Measurements from ENCODE around the gene ACBD6.

The ACBD6 gene

DNA sequence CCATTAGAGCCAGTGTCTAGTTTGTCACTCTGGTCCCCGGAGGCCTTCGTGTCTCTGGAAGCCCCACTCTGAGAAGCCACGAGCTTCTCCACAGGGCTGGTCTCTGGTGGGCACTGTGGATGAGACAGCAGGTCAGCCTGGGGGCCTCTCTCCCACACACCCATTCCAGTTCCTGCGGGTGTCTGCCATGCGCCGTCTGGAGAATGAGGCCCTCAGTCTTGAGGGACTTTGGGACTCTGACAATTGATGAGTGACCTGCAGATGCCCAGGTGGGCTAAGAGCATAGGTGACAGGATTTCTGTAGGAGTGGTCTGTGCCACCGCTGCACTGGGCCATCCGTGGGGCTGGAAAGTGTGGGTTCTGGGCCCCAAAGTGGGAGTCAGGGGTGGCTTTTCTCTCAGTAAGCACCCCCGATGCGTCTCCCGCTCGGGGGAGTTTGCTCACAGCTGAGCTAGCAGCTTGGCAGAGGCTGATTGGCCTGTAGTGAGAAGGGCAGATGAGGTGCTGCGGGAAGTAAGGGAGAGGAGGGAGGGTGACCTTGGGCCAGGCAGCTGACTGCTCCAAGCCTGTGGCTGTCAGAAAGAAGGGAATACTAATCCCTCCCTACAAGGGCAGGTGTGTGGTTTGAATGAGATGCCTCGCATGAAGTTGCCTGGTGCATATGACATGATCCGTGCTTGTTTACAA lies 245.9 kb downstream of the ACBD6 start:
- H3K36me3 ChIP-seq = no peaks in the 10 kb centered on the region
- H3K4me3 ChIP-seq (ENCODE audit: low read depth, low read length) = no peak overlapping the region
- peak; percentile 95 for DNase-seq
- H3K27me3 ChIP-seq (ENCODE audit: insufficient read depth, low read depth, severe bottlenecking) = no peaks in the 10 kb centered on the region
- TF ChIP-seq CTCF (IDR thresholded peaks at IDR 0.05; ENCODE audit: low read depth, low read length) = no peak
- H3K9me3 ChIP-seq (ENCODE audit: severe bottlenecking) = no peaks in the 10 kb centered on the region
- H3K27ac ChIP-seq = peak overlapping the region; percentile 95

DNA sequence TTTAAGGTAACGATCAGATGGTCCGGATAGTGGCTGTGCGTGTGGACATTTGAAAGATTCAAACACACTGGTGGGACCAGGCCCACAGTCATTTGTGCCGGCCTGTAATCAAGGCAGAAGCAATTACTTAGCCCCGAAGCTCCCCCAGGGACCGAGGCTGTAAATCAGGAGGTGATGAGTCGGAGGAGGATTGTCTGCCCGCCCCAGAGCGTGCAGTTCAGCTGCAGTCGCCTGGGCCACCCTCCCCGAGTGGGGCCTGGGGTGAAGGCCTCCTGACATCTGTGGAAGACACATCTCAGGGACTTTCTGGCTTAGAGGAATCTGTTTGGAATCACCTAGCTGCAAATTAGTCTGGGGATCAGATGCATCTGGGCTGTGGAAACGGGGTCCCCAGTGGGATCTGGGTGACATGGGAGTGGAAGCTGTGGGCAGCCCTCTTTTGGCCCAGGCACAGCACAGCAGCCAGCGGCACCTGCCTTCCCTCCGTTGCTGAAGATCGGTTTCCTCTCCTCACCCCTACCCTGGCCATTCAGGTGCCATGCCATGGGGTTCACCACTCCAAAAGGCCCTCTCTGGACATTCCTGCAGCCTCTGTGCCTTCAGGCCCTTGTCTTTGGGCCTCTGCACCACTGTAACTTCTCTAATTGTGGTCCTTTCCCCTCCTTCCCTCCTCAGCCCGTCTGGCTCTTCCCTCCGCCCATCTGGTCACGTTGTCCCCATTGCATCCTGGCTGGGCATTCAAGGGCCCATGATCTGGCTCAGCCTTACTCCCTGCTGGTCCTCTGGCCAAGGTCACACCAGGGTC lies 246.6 kb downstream of the ACBD6 start:
- DNase-seq = peak; percentile 96
- no peaks in the 10 kb centered on the region for H3K9me3 ChIP-seq (ENCODE audit: severe bottlenecking)
- peak overlapping the region; percentile 95 for H3K27ac ChIP-seq
- TF ChIP-seq CTCF (IDR thresholded peaks at IDR 0.05; ENCODE audit: low read depth, low read length) = no peak
- H3K27me3 ChIP-seq (ENCODE audit: insufficient read depth, low read depth, severe bottlenecking) = no peaks in the 10 kb centered on the region
- H3K36me3 ChIP-seq = no peaks in the 10 kb centered on the region
- no peak overlapping the region for H3K4me3 ChIP-seq (ENCODE audit: low read depth, low read length)

DNA sequence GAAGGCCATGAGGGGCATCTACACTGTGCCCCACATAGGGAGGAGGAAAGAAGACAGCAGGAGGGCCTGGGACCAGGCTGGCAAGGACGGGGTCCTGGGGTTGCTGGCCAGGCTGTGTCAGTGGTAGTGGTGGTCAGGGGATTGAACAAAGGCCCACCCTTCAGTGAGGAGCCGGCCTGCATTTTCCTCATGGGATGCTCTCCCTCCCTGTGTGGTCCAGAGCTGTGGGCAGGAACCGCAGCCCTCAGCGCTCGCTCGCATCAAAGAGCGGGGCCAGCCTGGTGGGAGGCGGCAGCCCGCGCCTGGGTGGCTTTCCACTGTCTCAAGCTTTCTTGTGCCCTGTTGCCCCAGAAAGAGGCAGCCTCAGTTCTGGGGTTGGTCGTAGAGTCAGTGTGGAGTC lies 247.5 kb downstream of the ACBD6 start:
- no peaks in the 10 kb centered on the region for H3K9me3 ChIP-seq (ENCODE audit: severe bottlenecking)
- no peaks in the 10 kb centered on the region for H3K36me3 ChIP-seq
- no peak for TF ChIP-seq CTCF (IDR thresholded peaks at IDR 0.05; ENCODE audit: low read depth, low read length)
- DNase-seq = no peak
- H3K4me3 ChIP-seq (ENCODE audit: low read depth, low read length) = no peak overlapping the region
- H3K27ac ChIP-seq = peak overlapping the region; percentile 95
- H3K27me3 ChIP-seq (ENCODE audit: insufficient read depth, low read depth, severe bottlenecking) = no peaks in the 10 kb centered on the region

GRCh38 chr1:180254496-180254819 lies 247.9 kb downstream of the ACBD6 start:
- Histone ChIP-seq H3K36me3 (no peaks in the 10 kb centered on the region), H3K27me3 (ENCODE audit: insufficient read depth, low read depth, severe bottlenecking) (no peaks in the 10 kb centered on the region), H3K4me3 (ENCODE audit: low read depth, low read length) (no peak overlapping the region), H3K27ac (peak overlapping the region; percentile 95), H3K9me3 (ENCODE audit: severe bottlenecking) (no peaks in the 10 kb centered on the region)
- TF ChIP-seq CTCF (IDR thresholded peaks at IDR 0.05; ENCODE audit: low read depth, low read length) = no peak
- no peak for DNase-seq

GRCh38 chr1:180253585-180254495 lies 248.5 kb downstream of the ACBD6 start:
- no peak for TF ChIP-seq CTCF (IDR thresholded peaks at IDR 0.05; ENCODE audit: low read depth, low read length)
- no peak overlapping the region for H3K4me3 ChIP-seq (ENCODE audit: low read depth, low read length)
- DNase-seq = no peak
- H3K27ac ChIP-seq = peak overlapping the region; percentile 95
- no peaks in the 10 kb centered on the region for H3K27me3 ChIP-seq (ENCODE audit: insufficient read depth, low read depth, severe bottlenecking)
- no peaks in the 10 kb centered on the region for H3K9me3 ChIP-seq (ENCODE audit: severe bottlenecking)
- H3K36me3 ChIP-seq = no peaks in the 10 kb centered on the region

Measured in WERI-Rb-1 (cell line).